Mammary epithelial cell (primary cell): Measurements from ENCODE around the gene FAM181A.

ENCODE experiments used
- CTCF ChIP-seq, 2 donors: IDR thresholded peaks in 1 of 2; conservative IDR thresholded peaks in 1 of 2; 2 replicates each; pipeline ENCODE4 v1.5.1; 2011 to 2012; ENCODE audit warnings: inconsistent platforms in 2 of 2, low read length in 2 of 2, mild to moderate bottlenecking in 2 of 2, control low read depth in 1 of 2, low read depth in 1 of 2; ENCODE audit not compliant: insufficient read depth in 1 of 2; ENCODE audit errors: extremely low read depth in 1 of 2
- EZH2 ChIP-seq: IDR thresholded peaks from 2 replicates; pipeline ENCODE4 v1.6.1; 2012; ENCODE audit warnings: low read length, inconsistent platforms, borderline replicate concordance

- TF ChIP-seq CTCF (conservative IDR thresholded peaks at IDR 0.05 in 1 of 2, IDR thresholded peaks at IDR 0.05 in 1 of 2; ENCODE audit: extremely low read depth in 1 of 2, insufficient read depth in 1 of 2, low read depth in 1 of 2, low read length in 2 of 2) = no peak
- no peak for TF ChIP-seq EZH2
These were observed 5.5 kb downstream of the FAM181A start for GRCh38 chr14:93932642-93933041.
